Measurements from ENCODE around the gene PARD3B. TPM values are rescaled to one million over a fixed set of nuclear protein-coding genes. Genes with fewer than 3 reads are reported as not detected.

Gene PARD3B
- total and polyA plus RNA-seq, 12 donors: 0.46 to 12.4 (median 8.3) TPM

DNA sequence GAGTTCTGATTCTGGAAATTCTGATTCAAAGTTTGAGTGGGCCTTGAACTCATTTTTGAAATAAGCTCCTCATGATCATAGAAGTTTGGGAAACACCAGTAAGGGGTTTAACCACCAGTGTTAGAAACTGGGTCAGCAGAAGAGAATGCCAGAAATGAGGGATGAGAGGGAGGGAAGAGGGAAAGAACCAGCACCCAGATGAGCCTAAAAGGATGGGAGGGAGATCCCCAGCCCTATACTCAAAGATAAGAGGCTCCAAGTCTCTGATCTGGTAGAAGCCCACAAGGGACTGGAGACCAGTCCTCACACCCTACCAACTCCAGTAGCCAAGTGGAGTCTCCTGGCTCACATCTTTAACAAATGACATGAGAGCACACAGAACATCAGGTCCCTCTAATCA lies 832.0 kb downstream of the PARD3B start:
- DNase-seq (no peak), ATAC-seq (no peak)
- no peaks in the 10 kb centered on the region for H3K36me3 ChIP-seq
- TF ChIP-seq CTCF (IDR thresholded peaks at IDR 0.05): no peak
- H3K4me3 ChIP-seq: no peak overlapping the region
- H3K4me1 ChIP-seq: no peaks in the 10 kb centered on the region
- intact Hi-C loops (cut with DNase I): no loop called here
- peaks cover 0 to 3% (median 0%) of the 10 kb centered on the region in 11 donors for H3K9me3 ChIP-seq
- H3K27me3 ChIP-seq: no peaks in the 10 kb centered on the region
- no peak overlapping the region for H3K27ac ChIP-seq

- Histone ChIP-seq H3K4me3 (no peak overlapping the region), H3K9me3 (no peaks in the 10 kb centered on the region), H3K27me3 (no peaks in the 10 kb centered on the region), H3K36me3 (no peaks in the 10 kb centered on the region), H3K27ac (no peak overlapping the region), H3K4me1 (no peaks in the 10 kb centered on the region)
- no peak for DNase-seq
- no peak for ATAC-seq
- WGBS, 2 donors: 96 to 97% methylated on average over 2 of the region's 2 CpGs
- no peak for TF ChIP-seq CTCF (IDR thresholded peaks at IDR 0.05)
- intact Hi-C loops (cut with DNase I): no loop called here
These were observed 838.3 kb downstream of the PARD3B start for GRCh38 chr2:205383601-205384000.

DNA sequence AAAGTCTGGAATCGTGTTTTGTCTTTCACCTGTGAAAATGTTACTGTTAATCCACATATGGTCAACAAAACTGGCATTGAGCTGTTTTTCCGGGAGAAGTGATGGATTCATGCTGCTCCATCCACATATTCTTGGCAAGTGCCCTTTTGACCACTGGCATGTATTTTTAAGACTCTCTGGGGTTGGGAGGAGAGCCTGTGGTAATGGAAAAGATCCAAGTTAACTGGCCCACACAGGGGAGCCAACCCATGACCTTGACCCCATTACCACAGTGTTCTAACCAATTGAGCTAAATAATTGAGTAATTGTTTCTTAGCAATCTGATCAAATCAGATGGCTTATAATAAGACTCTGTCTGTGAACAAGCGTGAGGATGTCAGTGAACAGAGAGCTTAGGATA lies 840.8 kb downstream of the PARD3B start:
- ATAC-seq (no peak), DNase-seq (no peak)
- 90 to 94% methylated on average over 3 of the region's 3 CpGs for WGBS, 2 donors
- Histone ChIP-seq H3K9me3 (no peaks in the 10 kb centered on the region), H3K27me3 (no peaks in the 10 kb centered on the region), H3K36me3 (no peaks in the 10 kb centered on the region), H3K4me3 (no peak overlapping the region), H3K27ac (no peak overlapping the region), H3K4me1 (no peaks in the 10 kb centered on the region)
- TF ChIP-seq CTCF (IDR thresholded peaks at IDR 0.05): no peak
- intact Hi-C loops (cut with DNase I): no loop called here

- H3K27ac ChIP-seq: no peak overlapping the region
- H3K9me3 ChIP-seq: no peaks in the 10 kb centered on the region
- H3K4me1 ChIP-seq: no peaks in the 10 kb centered on the region
- no peak for DNase-seq
- no peak for ATAC-seq
- H3K36me3 ChIP-seq: no peaks in the 10 kb centered on the region
- intact Hi-C loops (cut with DNase I): no loop called here
- TF ChIP-seq CTCF (IDR thresholded peaks at IDR 0.05): no peak
- no peaks in the 10 kb centered on the region for H3K27me3 ChIP-seq
- WGBS, 2 donors: 92 to 94% methylated on average over 5 of the region's 5 CpGs
- H3K4me3 ChIP-seq: no peak overlapping the region
These were observed 842.2 kb downstream of the PARD3B start for GRCh38 chr2:205387350-205388055.

Data from heart right ventricle (tissue), 16 donors.